Measurements from ENCODE around the gene ADPRHL1. TPM values are rescaled to one million over a fixed set of nuclear protein-coding genes. Genes with fewer than 3 reads are reported as not detected.

Gene ADPRHL1
- total and polyA plus RNA-seq, 2 donors (not counting 3 experiments of a cell fraction or from before 2014, with no cell fraction given) = 0.52 to 0.97 TPM

DNA sequence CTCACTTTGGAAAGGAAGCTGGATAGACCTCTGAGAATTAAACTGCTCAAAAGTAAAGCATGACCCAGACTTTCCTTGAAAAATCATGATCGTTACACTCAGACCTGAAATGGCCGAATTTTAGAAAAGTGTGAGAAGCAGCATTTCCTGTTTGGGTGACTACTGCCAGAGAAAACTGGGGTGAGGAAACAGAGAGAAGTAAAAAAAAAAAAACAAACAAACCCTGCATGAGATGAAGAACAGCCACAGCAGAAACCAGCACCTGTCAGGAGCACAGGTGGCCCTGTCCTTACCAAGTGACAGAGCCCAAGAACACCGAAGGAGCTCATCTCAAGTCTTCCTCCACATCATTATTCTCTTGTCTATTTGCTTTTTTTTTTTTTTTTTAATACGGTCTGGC is 12.0 kb upstream of the ADPRHL1 start:
- dilution Hi-C loops (cut with MboI; ENCODE audit: extremely low pct_ligation_motif_present, low sequenced_read_pairs) (no loop called here), intact Hi-C loops (cut with micrococcal nuclease) (no loop called here)
- Histone ChIP-seq H3K27ac (ENCODE audit: insufficient read depth, low read depth, low read length) (no peak overlapping the region), H3K9ac (replicated peaks; ENCODE audit: extremely low read depth, insufficient read depth, low read length) (no peak overlapping the region), H3K4me1 (ENCODE audit: control insufficient read depth, extremely low read depth, insufficient read depth, low read length) (no peaks in the 10 kb centered on the region), H4K20me1 (replicated peaks; ENCODE audit: control insufficient read depth, extremely low read depth, insufficient read depth, low read length) (no peaks in the 10 kb centered on the region), H3K4me3 (replicated peaks in 1 of 3; ENCODE audit: insufficient read depth in 1 of 3, low read depth in 1 of 3, low read length in 3 of 3) (no peak overlapping the region), H3K79me2 (ENCODE audit: control insufficient read depth, insufficient read depth, low read length) (no peaks in the 10 kb centered on the region), H3K9me1 (replicated peaks; ENCODE audit: control insufficient read depth, extremely low read depth, insufficient read depth, low read length) (no peaks in the 10 kb centered on the region), H2AFZ (ENCODE audit: low read depth, low read length) (no peak overlapping the region), H3K9me3 (replicated peaks; ENCODE audit: control insufficient read depth, insufficient read depth, low read length) (no peaks in the 10 kb centered on the region), H3K36me3 (ENCODE audit: control insufficient read depth in 2 of 2, extremely low read depth in 1 of 2, insufficient read depth in 2 of 2, low read length in 2 of 2) (peaks cover 5 to 6% of the 10 kb centered on the region in 2 experiments), H3K4me2 (ENCODE audit: insufficient read depth, low read length) (no peak overlapping the region), H3K27me3 (ENCODE audit: control insufficient read depth in 2 of 2, insufficient read depth in 2 of 2, low read length in 2 of 2) (no peaks in the 10 kb centered on the region)
- DNase-seq (ENCODE audit: low read depth, low spot score) = no peak
- TF ChIP-seq EZH2 (IDR thresholded peaks at IDR 0.05; ENCODE audit: borderline replicate concordance, low read depth, low read length, severe bottlenecking) (no peak), POLR2AphosphoS5 (IDR thresholded peaks at IDR 0.05; ENCODE audit: insufficient read depth, low read depth, low read length) (no peak)
- no peak for FAIRE-seq
- BruUV-seq (replicated peaks) = no TSS peak
- POLR2A ChIA-PET = no interaction called here
- CTCF ChIA-PET = interaction anchor here (0.8 to 1.4 kb wide), 3 partner anchors 17 to 97 kb away, joined by 3 to 4 read pairs (median 4); no protein-coding TSS in a partner anchor

DNA sequence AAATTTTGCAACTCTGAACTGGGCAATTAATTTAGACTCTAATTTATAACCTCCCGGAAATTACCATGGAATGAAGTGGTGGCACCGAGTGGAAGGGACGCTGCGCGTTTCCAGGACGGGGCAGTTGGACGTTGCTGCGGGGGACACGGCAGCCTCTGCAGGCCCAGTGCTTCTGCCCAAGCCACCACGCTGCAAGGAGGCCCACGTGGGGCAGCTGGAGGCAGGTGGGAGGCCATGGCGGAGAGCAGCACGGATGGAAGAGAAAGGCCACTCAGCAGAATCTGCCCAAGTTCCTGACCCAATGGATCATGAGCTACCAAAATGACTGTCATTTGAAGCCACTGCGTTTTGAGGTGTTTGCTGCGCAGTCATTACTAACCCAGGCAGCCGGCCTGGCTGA is 11.2 kb upstream of the ADPRHL1 start:
- POLR2A ChIA-PET = no interaction called here
- Histone ChIP-seq H3K27me3 (ENCODE audit: control insufficient read depth in 2 of 2, insufficient read depth in 2 of 2, low read length in 2 of 2) (no peaks in the 10 kb centered on the region), H3K9ac (replicated peaks; ENCODE audit: extremely low read depth, insufficient read depth, low read length) (no peak overlapping the region), H3K79me2 (ENCODE audit: control insufficient read depth, insufficient read depth, low read length) (no peaks in the 10 kb centered on the region), H3K9me1 (replicated peaks; ENCODE audit: control insufficient read depth, extremely low read depth, insufficient read depth, low read length) (no peaks in the 10 kb centered on the region), H3K36me3 (ENCODE audit: control insufficient read depth in 2 of 2, extremely low read depth in 1 of 2, insufficient read depth in 2 of 2, low read length in 2 of 2) (peaks cover 5 to 13% of the 10 kb centered on the region in 2 experiments), H3K4me2 (ENCODE audit: insufficient read depth, low read length) (no peak overlapping the region), H3K4me3 (replicated peaks in 1 of 3; ENCODE audit: insufficient read depth in 1 of 3, low read depth in 1 of 3, low read length in 3 of 3) (no peak overlapping the region), H4K20me1 (replicated peaks; ENCODE audit: control insufficient read depth, extremely low read depth, insufficient read depth, low read length) (no peaks in the 10 kb centered on the region), H2AFZ (ENCODE audit: low read depth, low read length) (no peak overlapping the region), H3K4me1 (ENCODE audit: control insufficient read depth, extremely low read depth, insufficient read depth, low read length) (no peaks in the 10 kb centered on the region), H3K9me3 (replicated peaks; ENCODE audit: control insufficient read depth, insufficient read depth, low read length) (no peaks in the 10 kb centered on the region), H3K27ac (ENCODE audit: insufficient read depth, low read depth, low read length) (no peak overlapping the region)
- TF ChIP-seq, protein P1, sequence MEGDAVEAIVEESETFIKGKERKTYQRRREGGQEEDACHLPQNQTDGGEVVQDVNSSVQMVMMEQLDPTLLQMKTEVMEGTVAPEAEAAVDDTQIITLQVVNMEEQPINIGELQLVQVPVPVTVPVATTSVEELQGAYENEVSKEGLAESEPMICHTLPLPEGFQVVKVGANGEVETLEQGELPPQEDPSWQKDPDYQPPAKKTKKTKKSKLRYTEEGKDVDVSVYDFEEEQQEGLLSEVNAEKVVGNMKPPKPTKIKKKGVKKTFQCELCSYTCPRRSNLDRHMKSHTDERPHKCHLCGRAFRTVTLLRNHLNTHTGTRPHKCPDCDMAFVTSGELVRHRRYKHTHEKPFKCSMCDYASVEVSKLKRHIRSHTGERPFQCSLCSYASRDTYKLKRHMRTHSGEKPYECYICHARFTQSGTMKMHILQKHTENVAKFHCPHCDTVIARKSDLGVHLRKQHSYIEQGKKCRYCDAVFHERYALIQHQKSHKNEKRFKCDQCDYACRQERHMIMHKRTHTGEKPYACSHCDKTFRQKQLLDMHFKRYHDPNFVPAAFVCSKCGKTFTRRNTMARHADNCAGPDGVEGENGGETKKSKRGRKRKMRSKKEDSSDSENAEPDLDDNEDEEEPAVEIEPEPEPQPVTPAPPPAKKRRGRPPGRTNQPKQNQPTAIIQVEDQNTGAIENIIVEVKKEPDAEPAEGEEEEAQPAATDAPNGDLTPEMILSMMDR (IDR thresholded peaks at IDR 0.05; ENCODE audit: extremely low read depth in 1 of 2, insufficient read depth in 1 of 2, low read depth in 1 of 2, low read length in 2 of 2) = no peak
- TF ChIP-seq, protein P2, sequence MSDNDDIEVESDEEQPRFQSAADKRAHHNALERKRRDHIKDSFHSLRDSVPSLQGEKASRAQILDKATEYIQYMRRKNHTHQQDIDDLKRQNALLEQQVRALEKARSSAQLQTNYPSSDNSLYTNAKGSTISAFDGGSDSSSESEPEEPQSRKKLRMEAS (IDR thresholded peaks at IDR 0.05; ENCODE audit: insufficient read depth, insufficient read length) = no peak
- no peak for TF ChIP-seq MYC (IDR thresholded peaks at IDR 0.05; ENCODE audit: low read depth, low read length)
- TF ChIP-seq EZH2 (IDR thresholded peaks at IDR 0.05; ENCODE audit: borderline replicate concordance, low read depth, low read length, severe bottlenecking) = no peak
- no peak for TF ChIP-seq GATA2 (IDR thresholded peaks at IDR 0.05; ENCODE audit: insufficient read depth, insufficient read length, low read depth, low read length)
- TF ChIP-seq POLR2AphosphoS5 (IDR thresholded peaks at IDR 0.05; ENCODE audit: insufficient read depth, low read depth, low read length) = no peak
- TF ChIP-seq JUN (IDR thresholded peaks at IDR 0.05; ENCODE audit: borderline replicate concordance, insufficient read depth, insufficient read length, low read depth) = no peak
- TF ChIP-seq FOS (IDR thresholded peaks at IDR 0.05; ENCODE audit: borderline replicate concordance, insufficient read depth, low read length) = no peak
- FAIRE-seq = no peak
- CTCF ChIA-PET = interaction anchor here (0.6 kb wide), 1 partner anchor 55 kb away, joined by 3 read pairs; no protein-coding TSS in a partner anchor
- intact Hi-C loops (cut with micrococcal nuclease) = no loop called here
- DNase-seq (ENCODE audit: low read depth, low spot score) = no peak
- no TSS peak for BruUV-seq (replicated peaks)
- dilution Hi-C loops (cut with MboI; ENCODE audit: extremely low pct_ligation_motif_present, low sequenced_read_pairs) = no loop called here

Data from endothelial cell of umbilical vein (primary cell).